ENCODE results near the gene NKAIN2.

GRCh38 chr6:124123617-124124209 is 320.0 kb downstream of the NKAIN2 start:
- no peak for TF ChIP-seq CTCF (IDR thresholded peaks at IDR 0.05; ENCODE audit: extremely low read depth in 1 of 2, insufficient read depth in 1 of 2, low read depth in 1 of 2, low read length in 2 of 2)
- no peak for TF ChIP-seq EZH2 (IDR thresholded peaks at IDR 0.05; ENCODE audit: borderline replicate concordance, low read depth, low read length, severe bottlenecking)
- TF ChIP-seq JUN (IDR thresholded peaks at IDR 0.05; ENCODE audit: borderline replicate concordance, insufficient read depth, insufficient read length, low read depth): no peak
- no peak for TF ChIP-seq MAX (IDR thresholded peaks at IDR 0.05; ENCODE audit: insufficient read depth, insufficient read length)
- no peak for TF ChIP-seq POLR2A (IDR thresholded peaks at IDR 0.05; ENCODE audit: low read depth, low read length)
- no peak for TF ChIP-seq FOS (IDR thresholded peaks at IDR 0.05; ENCODE audit: borderline replicate concordance, insufficient read depth, low read length)
